K562 (cell line): Measurements from ENCODE around the gene TBXA2R. TPM values are rescaled to one million over a fixed set of nuclear protein-coding genes. Genes with fewer than 3 reads are reported as not detected.

Source experiments
- BRCA1 ChIP-seq, 2 experiments: fragments of 450-650 bp in 1 of 2; sonication (generic) in 1 of 2; formaldehyde crosslinking in 1 of 2; IDR thresholded peaks; 2 replicates each; pipeline versions ENCODE4 v1.5.0 to v1.6.1; 2017 to 2020; ENCODE audit warnings: mild to moderate bottlenecking in 1 of 2, missing genetic modification reagents in 1 of 2
- CBX5 ChIP-seq: IDR thresholded peaks from 2 replicates; pipeline ENCODE4 v1.6.1; 2014; ENCODE audit warnings: low read depth, borderline replicate concordance
- CHD4 ChIP-seq: fragments of 200-600 bp; sonication (generic); IDR thresholded peaks from 3 replicates; pipeline ENCODE4 v1.6.1; 2012; ENCODE audit warnings: low read depth, mild to moderate bottlenecking, mixed read lengths, low read length, inconsistent platforms; ENCODE audit not compliant: insufficient read depth, insufficient replicate concordance, poor library complexity, severe bottlenecking
- CREBBP ChIP-seq: IDR thresholded peaks from one replicate; pipeline ENCODE4 v1.6.1; 2012; ENCODE audit warnings: low read depth, mild to moderate bottlenecking, control low read depth, inconsistent platforms, low read length
- FOXA1 ChIP-seq: fragments of 450-650 bp; IDR thresholded peaks from 2 replicates; pipeline ENCODE4 v1.6.1; 2016; ENCODE audit warnings: mild to moderate bottlenecking, borderline replicate concordance
- FUS ChIP-seq: fragments of 200-400 bp; formaldehyde crosslinking; optimal IDR thresholded peaks from 2 replicates; pipeline ENCODE3; 2017; ENCODE audit warnings: low read depth, low read length
- HDAC3 ChIP-seq: fragments of 450-650 bp; IDR thresholded peaks from 2 replicates; pipeline ENCODE4 v1.6.1; 2018; ENCODE audit warnings: borderline replicate concordance, mild to moderate bottlenecking, moderate library complexity; ENCODE audit not compliant: partially characterized antibody
- HMG20A ChIP-seq: fragments of 450-650 bp; formaldehyde crosslinking; conservative IDR thresholded peaks from 2 replicates; pipeline ENCODE4 v1.4.0; 2020; ENCODE audit warnings: mild to moderate bottlenecking, mixed read lengths
- IRF2 ChIP-seq: sonication (generic); formaldehyde crosslinking; IDR thresholded peaks from 2 replicates; pipeline ENCODE4 v1.8.1; 2022; ENCODE audit warnings: mild to moderate bottlenecking, missing genetic modification reagents
- MTA2 ChIP-seq: fragments of 450-650 bp; IDR thresholded peaks from 2 replicates; pipeline ENCODE4 v1.6.1; 2016; ENCODE audit warnings: low read depth
- NKRF ChIP-seq: fragments of 450-650 bp; IDR thresholded peaks from 2 replicates; pipeline ENCODE4 v1.6.1; 2016; ENCODE audit warnings: borderline replicate concordance
- TFAM ChIP-seq: fragments of 250-450 bp; sonication (Bioruptor Pico); conservative IDR thresholded peaks from 2 replicates; pipeline ENCODE4 v1.5.0; 2021; ENCODE audit warnings: mild to moderate bottlenecking, moderate library complexity
- XRCC3 ChIP-seq: fragments of 450-650 bp; IDR thresholded peaks from 2 replicates; pipeline ENCODE4 v1.6.1; 2017; ENCODE audit warnings: mild to moderate bottlenecking, moderate library complexity
- XRCC5 ChIP-seq: fragments of 200-400 bp; formaldehyde crosslinking; IDR thresholded peaks from 2 replicates; pipeline ENCODE4 v1.6.1; 2017; ENCODE audit warnings: low read depth, mild to moderate bottlenecking, low read length
- ZC3H11A ChIP-seq: IDR thresholded peaks from 2 replicates; pipeline ENCODE4 v1.6.1; 2012; ENCODE audit warnings: low read depth, low read length, improper control_type of control experiment
- ZFP1 ChIP-seq: fragments of 450-650 bp; formaldehyde crosslinking; IDR thresholded peaks from 2 replicates; pipeline ENCODE4 v1.4.0; 2020; ENCODE audit warnings: mild to moderate bottlenecking, mixed read lengths
- ZNF318 ChIP-seq, 2 experiments: fragments of 450-650 bp; IDR thresholded peaks; 2 replicates each; pipeline ENCODE4 v1.6.1; 2016; ENCODE audit warnings: mild to moderate bottlenecking in 2 of 2, borderline replicate concordance in 1 of 2, low read depth in 1 of 2, moderate library complexity in 1 of 2
- polyA plus RNA-seq, 8 experiments: library from polyadenylated mRNA; depleted of rRNA in 4 of 8; stranded (reverse) in 5 of 8; unstranded in 3 of 8; fragments of >200 nt; fragmentation: Nextera tagmentation in 2 of 8; fragmentation: Illumina TruSeq in 1 of 8; extraction: Ambion mirVana in 2 of 8; extraction: Trizol in 1 of 8; gene quantifications; 2 replicates each; pipeline versions ENCODE4 v1.2.1 to v1.2.3, GENCODE V29; 2011 to 2014; ENCODE audit warnings: inconsistent platforms in 1 of 8, missing spikeins in 1 of 8
- total RNA-seq, 7 experiments: library from RNA; depleted of rRNA in 6 of 7; stranded (reverse); fragments of >200 nt in 6 of 7; fragmentation: Illumina TruSeq in 2 of 7; extraction: Trizol in 2 of 7; gene quantifications; 2 replicates each; pipeline versions ENCODE4 v1.2.1 to v1.2.3, GENCODE V29; 2011 to 2021; ENCODE audit warnings: low replicate concordance in 1 of 7

TBXA2R gene
- total and polyA plus RNA-seq, 9 of the 15 experiments (the other 6 are each of a cell fraction or from before 2014, with no cell fraction given) = 1.5 to 24.0 (median 2.8) TPM

- TF ChIP-seq ZNF318 (IDR thresholded peaks at IDR 0.05; ENCODE audit: borderline replicate concordance in 1 of 2, low read depth in 1 of 2) (no peak), HMG20A (CRISPR knock-in tag) (no peak), ZC3H11A (no peak), XRCC3 (no peak), MTA2 (0 out of 2 replicates have a peak, but pooled peaks have one; percentile 29), ZFP1 (CRISPR knock-in tag) (no peak), CREBBP (no peak), TFAM (CRISPR knock-in tag) (no peak), FOXA1 (no peak), NKRF (0 out of 2 replicates have a peak, but pooled peaks have one; percentile 51), FUS (no peak), BRCA1 (IDR thresholded peaks at IDR 0.05) (no peak), BRCA1 (CRISPR knock-in tag; IDR thresholded peaks at IDR 0.05) (no peak; the same call in 1 of the 2 replicates), CBX5 (no peak), XRCC5 (0 out of 2 replicates have a peak, but pooled peaks have one; percentile 29), HDAC3 (no peak), IRF2 (CRISPR knock-in tag) (no peak), CHD4 (peak; percentile 8)
Measured at GRCh38 chr19:3556423-3556977, 50.2 kb downstream of the TBXA2R start (continued).
